ENCODE data around the gene ADGRL2.

Gene ADGRL2

GRCh38 chr1:81820765-81821164 is 20.0 kb downstream of the ADGRL2 start:
- H2BK15ac ChIP-seq (ENCODE audit: low read depth, poor library complexity, severe bottlenecking), result no peak overlapping the region
- no peak overlapping the region for H3K14ac ChIP-seq (ENCODE audit: low read length in 2 of 2)
- H3K36me3 ChIP-seq (ENCODE audit: control insufficient read depth in 1 of 2, insufficient read depth in 2 of 2, low read depth in 1 of 2, low read length in 2 of 2), result no peaks in the 10 kb centered on the region
- no peak overlapping the region for H3K27ac ChIP-seq (ENCODE audit: low read length, poor library complexity, severe bottlenecking)
- H3K4me2 ChIP-seq (ENCODE audit: low read length, poor library complexity, severe bottlenecking), result no peak overlapping the region
- H3K4ac ChIP-seq (ENCODE audit: low read depth in 1 of 2, low read length in 2 of 2), result no peak overlapping the region
- no peak for DNase-seq
- no peaks in the 10 kb centered on the region for H3K9me3 ChIP-seq (ENCODE audit: control insufficient read depth, low read length)
- no peak overlapping the region for H2BK120ac ChIP-seq (ENCODE audit: low read depth, low read length)
- H3K4me1 ChIP-seq (ENCODE audit: control insufficient read depth, insufficient read depth, low read depth, low read length), result no peaks in the 10 kb centered on the region
- H2AFZ ChIP-seq (ENCODE audit: low read depth, low read length), result no peak overlapping the region
- 85% methylated on average over 2 of the region's 2 CpGs for WGBS
- no peaks in the 10 kb centered on the region for H3K27me3 ChIP-seq (ENCODE audit: control insufficient read depth in 1 of 2, insufficient read depth in 1 of 2, low read length in 2 of 2)
- no peak overlapping the region for H2BK12ac ChIP-seq (ENCODE audit: low read length in 2 of 2)
- H3K79me1 ChIP-seq (replicated peaks; ENCODE audit: low read length, poor library complexity, severe bottlenecking), result peaks cover 16% of the 10 kb centered on the region
- H2BK5ac ChIP-seq (ENCODE audit: low read depth, low read length, poor library complexity, severe bottlenecking), result no peak overlapping the region
- H2AK5ac ChIP-seq (ENCODE audit: low read length, severe bottlenecking), result no peak overlapping the region
- H3K4me3 ChIP-seq (ENCODE audit: insufficient read depth in 1 of 2, low read depth in 1 of 2, low read length in 2 of 2), result no peak overlapping the region
- H4K8ac ChIP-seq (ENCODE audit: low read length), result no peak overlapping the region
- no peak overlapping the region for H3K23ac ChIP-seq (ENCODE audit: low read length in 2 of 2)
- H3K9ac ChIP-seq (ENCODE audit: low read length), result no peak overlapping the region
- H3K18ac ChIP-seq (ENCODE audit: low read depth in 1 of 2, low read length in 2 of 2), result no peak overlapping the region
- no peak overlapping the region for H4K91ac ChIP-seq (ENCODE audit: low read length)

GRCh38 chr1:81823082-81823481 is 22.3 kb downstream of the ADGRL2 start:
- no peak overlapping the region for H3K18ac ChIP-seq (ENCODE audit: low read depth in 1 of 2, low read length in 2 of 2)
- no peak overlapping the region for H2BK12ac ChIP-seq (ENCODE audit: low read length in 2 of 2)
- no peak overlapping the region for H2AK5ac ChIP-seq (ENCODE audit: low read length, severe bottlenecking)
- H3K9ac ChIP-seq (ENCODE audit: low read length), result no peak overlapping the region
- H4K91ac ChIP-seq (ENCODE audit: low read length), result no peak overlapping the region
- no peak overlapping the region for H4K8ac ChIP-seq (ENCODE audit: low read length)
- no peak for DNase-seq
- no peak overlapping the region for H2AFZ ChIP-seq (ENCODE audit: low read depth, low read length)
- H3K14ac ChIP-seq (ENCODE audit: low read length in 2 of 2), result no peak overlapping the region
- WGBS, result 91% methylated on average over 4 of the region's 4 CpGs
- no peak overlapping the region for H2BK120ac ChIP-seq (ENCODE audit: low read depth, low read length)
- no peaks in the 10 kb centered on the region for H3K4me1 ChIP-seq (ENCODE audit: control insufficient read depth, insufficient read depth, low read depth, low read length)
- peaks cover 0 to 3% of the 10 kb centered on the region in 2 experiments for H3K36me3 ChIP-seq (ENCODE audit: control insufficient read depth in 1 of 2, insufficient read depth in 2 of 2, low read depth in 1 of 2, low read length in 2 of 2)
- H2BK15ac ChIP-seq (ENCODE audit: low read depth, poor library complexity, severe bottlenecking), result no peak overlapping the region
- H3K4me2 ChIP-seq (ENCODE audit: low read length, poor library complexity, severe bottlenecking), result no peak overlapping the region
- no peak overlapping the region for H2BK5ac ChIP-seq (ENCODE audit: low read depth, low read length, poor library complexity, severe bottlenecking)
- H3K23ac ChIP-seq (ENCODE audit: low read length in 2 of 2), result no peak overlapping the region
- H3K79me1 ChIP-seq (replicated peaks; ENCODE audit: low read length, poor library complexity, severe bottlenecking), result peaks cover 13% of the 10 kb centered on the region
- no peaks in the 10 kb centered on the region for H3K9me3 ChIP-seq (ENCODE audit: control insufficient read depth, low read length)
- no peak overlapping the region for H3K4ac ChIP-seq (ENCODE audit: low read depth in 1 of 2, low read length in 2 of 2)
- no peak overlapping the region for H3K4me3 ChIP-seq (ENCODE audit: insufficient read depth in 1 of 2, low read depth in 1 of 2, low read length in 2 of 2)
- H3K27ac ChIP-seq (ENCODE audit: low read length, poor library complexity, severe bottlenecking), result no peak overlapping the region
- no peaks in the 10 kb centered on the region for H3K27me3 ChIP-seq (ENCODE audit: control insufficient read depth in 1 of 2, insufficient read depth in 1 of 2, low read length in 2 of 2)

- Histone ChIP-seq H2BK12ac (ENCODE audit: low read length in 2 of 2) (no peak overlapping the region), H3K14ac (ENCODE audit: low read length in 2 of 2) (no peak overlapping the region)
- DNase-seq, result no peak
Observed at GRCh38 chr1:81824759-81825158, 24.0 kb downstream of the ADGRL2 start.

DNA sequence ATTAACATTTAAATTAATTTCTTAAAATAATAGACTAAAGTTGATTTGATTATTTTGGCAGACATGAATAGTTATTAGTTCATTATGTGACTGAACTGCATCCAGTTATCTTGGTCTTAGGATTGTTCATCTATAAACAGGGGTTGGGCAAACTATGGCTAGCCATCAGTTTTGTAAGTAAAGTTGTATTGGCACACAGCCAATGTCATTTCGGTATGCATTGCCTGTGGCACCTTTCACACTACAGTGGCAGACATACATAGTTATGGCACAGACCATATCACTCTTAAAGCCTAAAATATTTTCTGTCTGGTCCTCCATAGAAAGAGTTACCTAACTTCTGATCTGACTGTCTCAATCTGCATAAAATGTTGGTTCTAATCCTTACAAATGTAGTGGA is 27.2 kb downstream of the ADGRL2 start:
- Histone ChIP-seq H3K27me3 (ENCODE audit: control insufficient read depth in 1 of 2, insufficient read depth in 1 of 2, low read length in 2 of 2) (no peaks in the 10 kb centered on the region), H3K18ac (ENCODE audit: low read depth in 1 of 2, low read length in 2 of 2) (no peak overlapping the region), H3K4me1 (ENCODE audit: control insufficient read depth, insufficient read depth, low read depth, low read length) (no peaks in the 10 kb centered on the region), H4K8ac (ENCODE audit: low read length) (no peak overlapping the region), H3K9ac (ENCODE audit: low read length) (no peak overlapping the region), H3K36me3 (ENCODE audit: control insufficient read depth in 1 of 2, insufficient read depth in 2 of 2, low read depth in 1 of 2, low read length in 2 of 2) (peaks cover 0 to 3% of the 10 kb centered on the region in 2 experiments), H3K4me2 (ENCODE audit: low read length, poor library complexity, severe bottlenecking) (no peak overlapping the region), H3K9me3 (ENCODE audit: control insufficient read depth, low read length) (no peaks in the 10 kb centered on the region), H3K4me3 (ENCODE audit: insufficient read depth in 1 of 2, low read depth in 1 of 2, low read length in 2 of 2) (no peak overlapping the region), H3K4ac (ENCODE audit: low read depth in 1 of 2, low read length in 2 of 2) (no peak overlapping the region), H2BK15ac (ENCODE audit: low read depth, poor library complexity, severe bottlenecking) (no peak overlapping the region), H2BK12ac (ENCODE audit: low read length in 2 of 2) (no peak overlapping the region), H2BK120ac (ENCODE audit: low read depth, low read length) (no peak overlapping the region), H3K14ac (ENCODE audit: low read length in 2 of 2) (no peak overlapping the region), H2AFZ (ENCODE audit: low read depth, low read length) (no peak overlapping the region), H3K79me1 (replicated peaks; ENCODE audit: low read length, poor library complexity, severe bottlenecking) (peaks cover 9% of the 10 kb centered on the region), H4K91ac (ENCODE audit: low read length) (no peak overlapping the region), H3K27ac (ENCODE audit: low read length, poor library complexity, severe bottlenecking) (no peak overlapping the region), H2BK5ac (ENCODE audit: low read depth, low read length, poor library complexity, severe bottlenecking) (no peak overlapping the region), H2AK5ac (ENCODE audit: low read length, severe bottlenecking) (no peak overlapping the region), H3K23ac (ENCODE audit: low read length in 2 of 2) (no peak overlapping the region)
- no peak for DNase-seq
- WGBS, result 90% methylated on average over 1 of the region's 1 CpG

More at GRCh38 chr1:81824759-81825158, 24.0 kb downstream of the ADGRL2 start:
- H4K8ac ChIP-seq (ENCODE audit: low read length), result no peak overlapping the region
- H3K9ac ChIP-seq (ENCODE audit: low read length), result no peak overlapping the region
- no peak overlapping the region for H4K91ac ChIP-seq (ENCODE audit: low read length)
- no peaks in the 10 kb centered on the region for H3K4me1 ChIP-seq (ENCODE audit: control insufficient read depth, insufficient read depth, low read depth, low read length)
- no peak overlapping the region for H2BK120ac ChIP-seq (ENCODE audit: low read depth, low read length)
- no peak overlapping the region for H2AFZ ChIP-seq (ENCODE audit: low read depth, low read length)
- no peaks in the 10 kb centered on the region for H3K27me3 ChIP-seq (ENCODE audit: control insufficient read depth in 1 of 2, insufficient read depth in 1 of 2, low read length in 2 of 2)
- H3K79me1 ChIP-seq (replicated peaks; ENCODE audit: low read length, poor library complexity, severe bottlenecking), result peaks cover 11% of the 10 kb centered on the region
- H2BK15ac ChIP-seq (ENCODE audit: low read depth, poor library complexity, severe bottlenecking), result no peak overlapping the region
- no peak overlapping the region for H3K4me3 ChIP-seq (ENCODE audit: insufficient read depth in 1 of 2, low read depth in 1 of 2, low read length in 2 of 2)
- WGBS, result no CpG with 5 or more reads among the region's 4 CpGs
- H2AK5ac ChIP-seq (ENCODE audit: low read length, severe bottlenecking), result no peak overlapping the region
- H3K36me3 ChIP-seq (ENCODE audit: control insufficient read depth in 1 of 2, insufficient read depth in 2 of 2, low read depth in 1 of 2, low read length in 2 of 2), result peaks cover 0 to 3% of the 10 kb centered on the region in 2 experiments
- no peak overlapping the region for H3K4me2 ChIP-seq (ENCODE audit: low read length, poor library complexity, severe bottlenecking)
- H3K18ac ChIP-seq (ENCODE audit: low read depth in 1 of 2, low read length in 2 of 2), result no peak overlapping the region
- no peaks in the 10 kb centered on the region for H3K9me3 ChIP-seq (ENCODE audit: control insufficient read depth, low read length)
- H3K27ac ChIP-seq (ENCODE audit: low read length, poor library complexity, severe bottlenecking), result no peak overlapping the region
- H3K4ac ChIP-seq (ENCODE audit: low read depth in 1 of 2, low read length in 2 of 2), result no peak overlapping the region
- no peak overlapping the region for H3K23ac ChIP-seq (ENCODE audit: low read length in 2 of 2)
- H2BK5ac ChIP-seq (ENCODE audit: low read depth, low read length, poor library complexity, severe bottlenecking), result no peak overlapping the region
